ENCODE results near the gene CORIN.

GRCh38 chr4:47711646-47712045, 126.2 kb downstream of the CORIN start:
- TF ChIP-seq ELF4 (IDR thresholded peaks at IDR 0.05) = no peak
- no peak for TF ChIP-seq L3MBTL2 (conservative IDR thresholded peaks at IDR 0.05)
- no peak for TF ChIP-seq CTBP1 (IDR thresholded peaks at IDR 0.05; ENCODE audit: borderline replicate concordance)
- TF ChIP-seq SUZ12 (IDR thresholded peaks at IDR 0.05) = no peak
- no peak for TF ChIP-seq TARDBP (IDR thresholded peaks at IDR 0.05)
- TF ChIP-seq HDGF (IDR thresholded peaks at IDR 0.05; ENCODE audit: borderline replicate concordance) = no peak
- no peak for TF ChIP-seq FOXM1 (IDR thresholded peaks at IDR 0.05; ENCODE audit: borderline replicate concordance)
- no peak for TF ChIP-seq SP1 (IDR thresholded peaks at IDR 0.05)
- TF ChIP-seq FOXA1 (IDR thresholded peaks at IDR 0.05) = no peak
- TF ChIP-seq FOXK2 (IDR thresholded peaks at IDR 0.05) = no peak
- no peak for TF ChIP-seq ZNF384 (IDR thresholded peaks at IDR 0.05)
- no peak for TF ChIP-seq BHLHE40 (IDR thresholded peaks at IDR 0.05; ENCODE audit: borderline replicate concordance)
- no peak for TF ChIP-seq ARNT (IDR thresholded peaks at IDR 0.05)

All from HEK293T (cell line).